IMR-90 (cell line): ENCODE measurements around the gene MAPKAP1. TPM values are rescaled to one million over a fixed set of nuclear protein-coding genes. Genes with fewer than 3 reads are reported as not detected.

Experiments
- ATAC-seq: fragments of 200-7000 bp; cut with Tn5 transposase; 2 replicates; pipeline ENCODE4 v1.9.1; 2020; ENCODE audit warnings: low read depth, mild to moderate bottlenecking, moderate library complexity
- BruUV-seq: library from RNA; stranded (reverse); fragments of 400-500 nt; replicated peaks from 2 replicates; lab custom pipeline; 2021; lab: Mats Ljungman, UMichigan
- CTCF ChIA-PET: fragments of 300-600 bp; formaldehyde crosslinking; extraction: SDS; loops from one replicate; lab custom pipeline; 2021; ENCODE audit warnings: antibody characterized with exemption; lab: Yijun Ruan, JAX
- POLR2A ChIA-PET: fragments of 300-600 bp; sonication (Branson Sonifier 250); formaldehyde crosslinking; loops from one replicate; lab custom pipeline; 2022; ENCODE audit warnings: antibody characterized with exemption; ENCODE audit not compliant: unreplicated experiment; lab: Charles Lee
- DNase-seq: peaks from one replicate; pipeline ENCODE4 v3.0.0; 2013
- H2AFZ ChIP-seq: replicated peaks from 2 replicates; pipeline ENCODE3; 2013; ENCODE audit warnings: low read length, mild to moderate bottlenecking; ENCODE audit not compliant: poor library complexity
- H2AK5ac ChIP-seq: 2 replicates; pipeline ENCODE4 v1.6.1; 2013; ENCODE audit warnings: low read depth, low read length, inconsistent platforms
- H2AK9ac ChIP-seq: replicated peaks from 2 replicates; pipeline ENCODE3; 2013; ENCODE audit warnings: mild to moderate bottlenecking, low read depth, low read length, moderate library complexity; ENCODE audit not compliant: poor library complexity
- H2BK120ac ChIP-seq: 2 replicates; pipeline ENCODE4 v1.6.1; 2013; ENCODE audit warnings: low read depth, low read length, inconsistent platforms
- H2BK15ac ChIP-seq: 3 replicates; pipeline ENCODE4 v1.6.1; 2013; ENCODE audit warnings: low read depth, low read length, inconsistent platforms
- H2BK20ac ChIP-seq: 2 replicates; pipeline ENCODE4 v1.6.1; 2013; ENCODE audit warnings: low read depth, mild to moderate bottlenecking, inconsistent platforms, low read length, moderate library complexity
- H2BK5ac ChIP-seq: 2 replicates; pipeline ENCODE4 v1.6.1; 2013; ENCODE audit warnings: mild to moderate bottlenecking, low read depth, low read length, inconsistent platforms; ENCODE audit not compliant: poor library complexity, severe bottlenecking
- H3K14ac ChIP-seq: replicated peaks from 2 replicates; pipeline ENCODE4 v1.6.1; 2013; ENCODE audit warnings: low read depth, low read length, inconsistent platforms
- H3K18ac ChIP-seq: 2 replicates; pipeline ENCODE4 v1.6.1; 2013; ENCODE audit warnings: low read depth, low read length, control low read depth
- H3K23ac ChIP-seq: 2 replicates; pipeline ENCODE4 v1.6.1; 2013; ENCODE audit warnings: low read depth, low read length, inconsistent platforms
- H3K27ac ChIP-seq: 2 replicates; pipeline ENCODE4 v1.5.1; 2013; ENCODE audit warnings: mild to moderate bottlenecking, control low read depth, low read length; ENCODE audit not compliant: insufficient read depth
- H3K27me3 ChIP-seq: 2 replicates; pipeline ENCODE4 v1.6.1; 2013; ENCODE audit warnings: low read length; ENCODE audit not compliant: control insufficient read depth, insufficient read depth
- H3K36me3 ChIP-seq: 2 replicates; pipeline ENCODE4 v1.6.1; 2013; ENCODE audit warnings: low read length, mixed read lengths; ENCODE audit not compliant: control insufficient read depth, insufficient read depth
- H3K4ac ChIP-seq: 2 replicates; pipeline ENCODE4 v1.6.1; 2013; ENCODE audit warnings: low read depth, low read length, inconsistent platforms
- H3K4me1 ChIP-seq: 2 replicates; pipeline ENCODE4 v1.6.1; 2013; ENCODE audit warnings: low read length, mixed read lengths; ENCODE audit not compliant: control insufficient read depth, insufficient read depth
- H3K4me2 ChIP-seq: 2 replicates; pipeline ENCODE4 v1.6.1; 2013; ENCODE audit warnings: low read depth, mild to moderate bottlenecking, control low read depth, low read length, moderate library complexity
- H3K4me3 ChIP-seq: 2 replicates; pipeline ENCODE4 v1.5.1; 2013; ENCODE audit warnings: low read depth, mild to moderate bottlenecking, control low read depth, low read length, moderate library complexity; ENCODE audit not compliant: insufficient read depth
- H3K56ac ChIP-seq: 2 replicates; pipeline ENCODE4 v1.6.1; 2013; ENCODE audit warnings: low read length, inconsistent platforms; ENCODE audit not compliant: insufficient read depth; ENCODE audit errors: extremely low read depth
- H3K79me1 ChIP-seq, 2 experiments: 2 replicates each; pipeline ENCODE4 v1.6.1; 2013; ENCODE audit warnings: low read length in 2 of 2, inconsistent platforms in 1 of 2, low read depth in 1 of 2
- H3K9ac ChIP-seq: 2 replicates; pipeline ENCODE4 v1.6.1; 2013; ENCODE audit warnings: low read depth, low read length, control low read depth
- H3K9me1 ChIP-seq: 2 replicates; pipeline ENCODE4 v1.6.1; 2013; ENCODE audit warnings: low read length, inconsistent platforms; ENCODE audit not compliant: insufficient read depth
- H3K9me3 ChIP-seq: 2 replicates; pipeline ENCODE4 v1.6.1; 2013; ENCODE audit warnings: low read length; ENCODE audit not compliant: control insufficient read depth, insufficient read depth
- H4K20me1 ChIP-seq: 2 replicates; pipeline ENCODE4 v1.6.1; 2013; ENCODE audit warnings: low read length, inconsistent platforms; ENCODE audit not compliant: insufficient read depth
- H4K5ac ChIP-seq: 2 replicates; pipeline ENCODE4 v1.6.1; 2013; ENCODE audit warnings: mild to moderate bottlenecking, low read depth, low read length, control low read depth
- H4K8ac ChIP-seq, 2 experiments: 2 replicates each; pipeline ENCODE4 v1.6.1; 2013; ENCODE audit warnings: low read depth in 2 of 2, low read length in 2 of 2, control low read depth in 1 of 2, inconsistent platforms in 1 of 2
- H4K91ac ChIP-seq: 2 replicates; pipeline ENCODE4 v1.6.1; 2013; ENCODE audit warnings: low read depth, low read length, inconsistent platforms; ENCODE audit not compliant: insufficient read depth
- BHLHE40 ChIP-seq: fragments of 150-350 bp; IDR thresholded peaks from 2 replicates; pipeline ENCODE4 v1.6.1; 2016; ENCODE audit warnings: mild to moderate bottlenecking, low read depth, low read length
- NFE2L2 ChIP-seq: fragments of 150-350 bp; IDR thresholded peaks from 2 replicates; pipeline ENCODE4 v1.6.1; 2016; ENCODE audit warnings: low read depth, mild to moderate bottlenecking, low read length
- WGBS, 2 experiments: methylation state at CpG; one replicate each; pipeline versions ENCODE4 v1.1.5 to v1.1.7; 2013; ENCODE audit warnings: missing lambda C conversion rate in 2 of 2; ENCODE audit not compliant: insufficient read length in 1 of 2; ENCODE audit errors: extremely low coverage in 2 of 2; 5-methylcytosine and 5-hydroxymethylcytosine counted together
- dilution Hi-C: fragments of 300-500 bp; cut with HindIII; formaldehyde crosslinking; loops from one replicate; pipeline ENCODE4 v1.14.3; 2018; ENCODE audit warnings: low sequenced_read_pairs; ENCODE audit not compliant: unreplicated experiment
- in situ Hi-C: fragments of 300-500 bp; cut with MboI; formaldehyde crosslinking; loops from 3 replicates; pipeline ENCODE4 v1.14.3; 2019; ENCODE audit warnings: low sequenced_read_pairs, inconsistent platforms, mixed read lengths
- intact Hi-C: fragments of 100-400 bp; cut with micrococcal nuclease; formaldehyde crosslinking; loops from 2 replicates; pipeline ENCODE4 v1.10.0; 2022
- polyA plus RNA-seq, 3 experiments: library from polyadenylated mRNA; depleted of rRNA; stranded (reverse); fragments of >200 nt; gene quantifications; 2 replicates each; pipeline ENCODE4 v1.2.3, GENCODE V29; 2012; ENCODE audit warnings: low replicate concordance in 1 of 3
- total RNA-seq: library from RNA; depleted of rRNA; stranded (reverse); fragments of >200 nt; gene quantifications from 2 replicates; pipeline ENCODE4 v1.2.3, GENCODE V29; 2012

The MAPKAP1 gene
- total and polyA plus RNA-seq, 2 of the 4 experiments (the other 2 are of a cell fraction), result 87.2 to 158 TPM

DNA sequence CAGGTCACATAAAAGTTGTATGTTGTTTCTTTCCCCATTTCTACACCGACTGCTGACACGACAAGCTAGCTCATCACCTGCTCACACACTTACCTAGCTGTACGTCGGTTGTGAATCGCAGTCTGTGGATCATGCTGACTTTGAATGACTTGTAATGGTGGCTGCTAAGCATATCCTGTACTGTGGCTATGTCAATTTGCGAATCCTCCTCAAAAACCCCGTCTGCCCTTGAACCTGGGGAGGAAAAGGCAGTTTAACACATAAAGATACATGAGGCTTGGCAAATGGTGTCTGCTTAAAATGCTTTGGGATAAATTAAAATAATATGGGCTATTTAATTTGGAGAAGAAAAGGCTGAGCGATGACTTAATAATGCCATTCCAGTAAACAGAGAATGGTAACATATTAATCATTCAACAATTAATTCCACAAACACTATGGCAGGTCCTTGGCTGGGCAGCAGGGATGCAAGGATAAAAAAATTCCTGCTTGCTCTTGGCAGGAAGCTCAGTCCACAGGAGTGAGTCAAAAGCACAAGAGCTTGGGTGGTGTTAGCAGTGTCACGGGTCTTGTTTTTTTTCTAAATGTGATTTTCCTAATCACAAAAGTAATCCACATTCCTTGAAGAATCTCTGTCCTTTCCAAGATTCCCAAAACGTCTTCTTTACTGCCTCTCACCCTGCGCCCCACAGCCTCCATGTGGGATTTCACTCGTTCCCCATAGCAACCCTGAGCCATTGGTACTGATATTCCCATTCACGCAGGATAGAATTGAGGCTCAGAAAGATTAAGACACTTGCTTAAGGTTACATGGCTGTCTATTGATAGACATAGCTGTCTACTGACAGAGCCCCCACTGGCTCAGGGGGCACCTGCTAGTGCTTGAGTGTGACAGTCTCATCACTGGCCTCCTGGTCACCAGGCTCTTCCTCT is 222.4 kb downstream of the MAPKAP1 start:
- Histone ChIP-seq H2BK5ac (peak overlapping the region; percentile 15), H3K27me3 (no peaks in the 10 kb centered on the region), H2AK5ac (peak overlapping the region; percentile 87), H3K9me1 (peaks cover 15% of the 10 kb centered on the region), H2AK9ac (peak overlapping the region; percentile 59), H3K14ac (peak overlapping the region; percentile 34), H2AFZ (no peak overlapping the region), H3K4me1 (peaks cover 17% of the 10 kb centered on the region), H3K4ac (peak overlapping the region; percentile 69), H3K36me3 (peaks cover 6% of the 10 kb centered on the region; the same call in 1 of the 2 replicates), H3K18ac (peak overlapping the region; percentile 75), H4K91ac (peak overlapping the region; percentile 48), H4K20me1 (peaks cover 4% of the 10 kb centered on the region; the same call in 1 of the 2 replicates), H3K4me3 (no peak overlapping the region), H3K56ac (no peak overlapping the region), H3K27ac (peak overlapping the region; percentile 76), H4K5ac (peak overlapping the region; percentile 50; the same call in 1 of the 2 replicates), H2BK15ac (peak overlapping the region; percentile 80; the same call in 2 of the 3 replicates), H4K8ac (peak overlapping the region; percentile 58 to 65; a peak in 3 of 4 replicates), H2BK20ac (peak overlapping the region; percentile 37), H3K9ac (peak overlapping the region; percentile 18; the same call in 1 of the 2 replicates), H3K79me1 (peaks cover 5 to 12% of the 10 kb centered on the region in 2 experiments; a peak in 3 of 4 replicates), H3K9me3 (no peaks in the 10 kb centered on the region), H3K4me2 (no peak overlapping the region; the same call in 1 of the 2 replicates), H3K23ac (peak overlapping the region; percentile 39), H2BK120ac (peak overlapping the region; percentile 64)
- no CpG with 5 or more reads among the region's 13 CpGs for WGBS, 2 experiments
- in situ Hi-C loops, result no loop called here
- intact Hi-C loops, result no loop called here
- dilution Hi-C loops, result no loop called here
- ATAC-seq (peak; percentile 95), DNase-seq (peak; percentile 87)
- CTCF ChIA-PET, result no interaction called here
- no TSS peak for BruUV-seq
- peak; percentile 80 for TF ChIP-seq BHLHE40
- no peak for TF ChIP-seq NFE2L2
- POLR2A ChIA-PET, result no interaction called here
